Heart left ventricle (tissue), 13 donors: ENCODE measurements around the gene BEST1.

Experiments used
- CTCF ChIP-seq, 12 donors: fragments of 200-600 bp; sonication (generic) in 4 of 12; IDR thresholded peaks; one replicate each; pipeline versions ENCODE4 v1.5.0 to v1.8.0; 2018 to 2022; ENCODE audit warnings: antibody characterized with exemption in 12 of 12, mild to moderate bottlenecking in 5 of 12
- POLR2A ChIP-seq, 2 donors: fragments of 450-650 bp; IDR thresholded peaks; one replicate each; pipeline ENCODE4 v1.6.1; 2017; ENCODE audit warnings: antibody characterized with exemption in 2 of 2, mild to moderate bottlenecking in 2 of 2, moderate library complexity in 2 of 2
- donor health status: ischemic (EF 13 %, LVEDD 7.1; RV severe dilation, severe dysfunction).
- donor health status: DM: no; HTN: yes; CAD: no.
- donor health status: DM: no; HTN: no; CAD: no.
- donor health status: ischemic (EF 25% LVEDD 6.9; RV normal size, moderate dysfunction).
- donor health status: ischemic (EF 25% LVEDD 5.7; RV mildly dilated, moderate dysfunction).
- donor health status: ischemic (EF 35%, LVEDD 5.7; RV mildly dilated, moderate dysfunction).
- donor health status: nonischemic (EF 11% LVEDD 7.7; RV severe dilation, severe dysfunction).
- donor health status: DM: yes; HTN: yes; CAD: no.
- donor health status: PGD.
- donor health status: ischemic (EF 29% LVEDD 5.4; RV normal size, mild dysfunction).
- donor health status: nonischemic (EF 23%, LVEDD 6.1; RV moderate dilation, normal function).

GRCh38 chr11:61985869-61986268 lies 35.7 kb downstream of the BEST1 start:
- no peak for TF ChIP-seq CTCF (IDR thresholded peaks at IDR 0.05)
- no peak for TF ChIP-seq POLR2A (IDR thresholded peaks at IDR 0.05)
